HepG2 (cell line): ENCODE results near the gene ZCCHC24. TPM values are rescaled to one million over a fixed set of nuclear protein-coding genes. Genes with fewer than 3 reads are reported as not detected.

Experiments used
- FOXJ3 ChIP-seq: sonication (generic); formaldehyde crosslinking; IDR thresholded peaks from 2 replicates; pipeline ENCODE4 v1.4.0; 2020; ENCODE audit warnings: missing genetic modification reagents, mild to moderate bottlenecking, borderline replicate concordance
- GRHL1 ChIP-seq: sonication (generic); formaldehyde crosslinking; conservative IDR thresholded peaks from 2 replicates; pipeline ENCODE4 v1.8.0; 2022; ENCODE audit warnings: missing genetic modification reagents
- HIC2 ChIP-seq: sonication (generic); formaldehyde crosslinking; IDR thresholded peaks from 2 replicates; pipeline ENCODE4 v1.9.0; 2022; ENCODE audit warnings: low read depth, missing genetic modification reagents
- PAWR ChIP-seq: sonication (generic); formaldehyde crosslinking; IDR thresholded peaks from 2 replicates; pipeline ENCODE4 v1.4.0; 2020; ENCODE audit warnings: missing genetic modification reagents, mild to moderate bottlenecking, borderline replicate concordance
- SPEN ChIP-seq: sonication (generic); formaldehyde crosslinking; IDR thresholded peaks from 2 replicates; pipeline ENCODE4 v1.5.1; 2020; ENCODE audit warnings: low read depth, mild to moderate bottlenecking, missing genetic modification reagents
- TEAD3 ChIP-seq: optimal IDR thresholded peaks from 2 replicates; pipeline ENCODE3; 2016; ENCODE audit warnings: borderline replicate concordance
- TOE1 ChIP-seq: sonication (generic); formaldehyde crosslinking; IDR thresholded peaks from 2 replicates; pipeline ENCODE4 v1.4.0; 2020; ENCODE audit warnings: mild to moderate bottlenecking, missing genetic modification reagents
- UBTF ChIP-seq: sonication (generic); formaldehyde crosslinking; IDR thresholded peaks from 2 replicates; pipeline ENCODE4 v1.4.0; 2020; ENCODE audit warnings: mild to moderate bottlenecking, missing genetic modification reagents
- ZIK1 ChIP-seq: sonication (generic); formaldehyde crosslinking; IDR thresholded peaks from 2 replicates; pipeline ENCODE4 v1.5.0; 2020; ENCODE audit warnings: mild to moderate bottlenecking, low read depth, missing genetic modification reagents, borderline replicate concordance
- ZNF232 ChIP-seq: sonication (generic); formaldehyde crosslinking; IDR thresholded peaks from 2 replicates; pipeline ENCODE4 v1.4.0; 2020; ENCODE audit warnings: missing genetic modification reagents, borderline replicate concordance
- ZNF329 ChIP-seq: sonication (generic); formaldehyde crosslinking; IDR thresholded peaks from 2 replicates; pipeline ENCODE4 v1.9.0; 2021; ENCODE audit warnings: low read depth, mild to moderate bottlenecking, missing genetic modification reagents
- ZNF775 ChIP-seq: sonication (generic); formaldehyde crosslinking; IDR thresholded peaks from 2 replicates; pipeline ENCODE4 v1.4.0; 2020; ENCODE audit warnings: missing genetic modification reagents, mild to moderate bottlenecking, moderate library complexity, borderline replicate concordance
- polyA plus RNA-seq, 8 experiments: library from polyadenylated mRNA; depleted of rRNA in 3 of 8; stranded (reverse) in 7 of 8; unstranded in 1 of 8; fragments of >200 nt; fragmentation: Illumina TruSeq in 4 of 8; extraction: Trizol in 4 of 8; gene quantifications; 2 replicates each; pipeline versions ENCODE4 v1.2.1 to v1.2.3, GENCODE V29; 2011 to 2016; ENCODE audit warnings: low read depth in 4 of 8, missing spikeins in 1 of 8, mixed read lengths in 1 of 8; ENCODE audit not compliant: insufficient read depth in 1 of 8
- total RNA-seq, 5 experiments: library from RNA; depleted of rRNA; stranded (reverse); fragments of >200 nt; fragmentation: Illumina TruSeq; extraction: Trizol; gene quantifications; 2 replicates each; pipeline ENCODE4 v1.2.3, GENCODE V29; 2016; ENCODE audit warnings: low read depth in 1 of 5
- TF ChIP-seq, protein P1 (sequence below): sonication (generic); formaldehyde crosslinking; IDR thresholded peaks from 2 replicates; pipeline ENCODE4 v1.4.0; 2020; ENCODE audit warnings: mild to moderate bottlenecking, low read depth, missing genetic modification reagents
- TF ChIP-seq, protein P2 (sequence below): sonication (generic); formaldehyde crosslinking; conservative IDR thresholded peaks from 2 replicates; pipeline ENCODE4 v1.5.0; 2020; ENCODE audit warnings: missing genetic modification reagents
- TF ChIP-seq, protein P3 (sequence below): sonication (generic); formaldehyde crosslinking; IDR thresholded peaks from 2 replicates; pipeline ENCODE4 v1.5.0; 2020; ENCODE audit warnings: missing genetic modification reagents
- TF ChIP-seq, protein P4 (sequence below): sonication (generic); formaldehyde crosslinking; IDR thresholded peaks from 2 replicates; pipeline ENCODE4 v1.4.0; 2020; ENCODE audit warnings: missing genetic modification reagents, borderline replicate concordance

The ZCCHC24 gene
- total and polyA plus RNA-seq, 2 of the 13 experiments (the other 11 are each of a cell fraction or from before 2014, with no cell fraction given): 3.1 to 7.9 TPM

GRCh38 chr10:79358811-79359210, 86.6 kb downstream of the ZCCHC24 start (continued):
- TF ChIP-seq GRHL1 (CRISPR knock-in tag) (no peak), FOXJ3 (CRISPR knock-in tag) (peak; percentile 68; the same call in 1 of the 2 replicates), ZIK1 (CRISPR knock-in tag) (no peak), ZNF329 (CRISPR knock-in tag) (no peak), PAWR (CRISPR knock-in tag) (no peak), ZNF775 (no peak), ZNF232 (CRISPR knock-in tag) (no peak), TOE1 (CRISPR knock-in tag) (no peak), HIC2 (CRISPR knock-in tag) (no peak), TEAD3 (CRISPR knock-in tag) (peak; percentile 82), SPEN (CRISPR knock-in tag) (no peak), UBTF (no peak)
- TF ChIP-seq, protein P1, sequence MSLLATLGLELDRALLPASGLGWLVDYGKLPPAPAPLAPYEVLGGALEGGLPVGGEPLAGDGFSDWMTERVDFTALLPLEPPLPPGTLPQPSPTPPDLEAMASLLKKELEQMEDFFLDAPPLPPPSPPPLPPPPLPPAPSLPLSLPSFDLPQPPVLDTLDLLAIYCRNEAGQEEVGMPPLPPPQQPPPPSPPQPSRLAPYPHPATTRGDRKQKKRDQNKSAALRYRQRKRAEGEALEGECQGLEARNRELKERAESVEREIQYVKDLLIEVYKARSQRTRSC: no peak
- TF ChIP-seq, protein P2, sequence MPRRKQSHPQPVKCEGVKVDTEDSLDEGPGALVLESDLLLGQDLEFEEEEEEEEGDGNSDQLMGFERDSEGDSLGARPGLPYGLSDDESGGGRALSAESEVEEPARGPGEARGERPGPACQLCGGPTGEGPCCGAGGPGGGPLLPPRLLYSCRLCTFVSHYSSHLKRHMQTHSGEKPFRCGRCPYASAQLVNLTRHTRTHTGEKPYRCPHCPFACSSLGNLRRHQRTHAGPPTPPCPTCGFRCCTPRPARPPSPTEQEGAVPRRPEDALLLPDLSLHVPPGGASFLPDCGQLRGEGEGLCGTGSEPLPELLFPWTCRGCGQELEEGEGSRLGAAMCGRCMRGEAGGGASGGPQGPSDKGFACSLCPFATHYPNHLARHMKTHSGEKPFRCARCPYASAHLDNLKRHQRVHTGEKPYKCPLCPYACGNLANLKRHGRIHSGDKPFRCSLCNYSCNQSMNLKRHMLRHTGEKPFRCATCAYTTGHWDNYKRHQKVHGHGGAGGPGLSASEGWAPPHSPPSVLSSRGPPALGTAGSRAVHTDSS (CRISPR knock-in tag): no peak
- TF ChIP-seq, protein P3, sequence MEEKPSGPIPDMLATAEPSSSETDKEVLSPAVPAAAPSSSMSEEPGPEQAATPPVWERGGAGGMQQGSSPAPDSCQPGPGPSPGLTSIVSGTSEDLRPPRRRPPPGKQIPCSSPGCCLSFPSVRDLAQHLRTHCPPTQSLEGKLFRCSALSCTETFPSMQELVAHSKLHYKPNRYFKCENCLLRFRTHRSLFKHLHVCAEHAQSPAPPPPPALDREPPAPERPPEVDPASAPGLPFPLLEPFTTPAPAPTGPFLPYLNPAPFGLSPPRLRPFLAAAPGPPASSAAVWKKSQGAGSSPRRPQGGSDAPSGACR: no peak
- TF ChIP-seq, protein P4, sequence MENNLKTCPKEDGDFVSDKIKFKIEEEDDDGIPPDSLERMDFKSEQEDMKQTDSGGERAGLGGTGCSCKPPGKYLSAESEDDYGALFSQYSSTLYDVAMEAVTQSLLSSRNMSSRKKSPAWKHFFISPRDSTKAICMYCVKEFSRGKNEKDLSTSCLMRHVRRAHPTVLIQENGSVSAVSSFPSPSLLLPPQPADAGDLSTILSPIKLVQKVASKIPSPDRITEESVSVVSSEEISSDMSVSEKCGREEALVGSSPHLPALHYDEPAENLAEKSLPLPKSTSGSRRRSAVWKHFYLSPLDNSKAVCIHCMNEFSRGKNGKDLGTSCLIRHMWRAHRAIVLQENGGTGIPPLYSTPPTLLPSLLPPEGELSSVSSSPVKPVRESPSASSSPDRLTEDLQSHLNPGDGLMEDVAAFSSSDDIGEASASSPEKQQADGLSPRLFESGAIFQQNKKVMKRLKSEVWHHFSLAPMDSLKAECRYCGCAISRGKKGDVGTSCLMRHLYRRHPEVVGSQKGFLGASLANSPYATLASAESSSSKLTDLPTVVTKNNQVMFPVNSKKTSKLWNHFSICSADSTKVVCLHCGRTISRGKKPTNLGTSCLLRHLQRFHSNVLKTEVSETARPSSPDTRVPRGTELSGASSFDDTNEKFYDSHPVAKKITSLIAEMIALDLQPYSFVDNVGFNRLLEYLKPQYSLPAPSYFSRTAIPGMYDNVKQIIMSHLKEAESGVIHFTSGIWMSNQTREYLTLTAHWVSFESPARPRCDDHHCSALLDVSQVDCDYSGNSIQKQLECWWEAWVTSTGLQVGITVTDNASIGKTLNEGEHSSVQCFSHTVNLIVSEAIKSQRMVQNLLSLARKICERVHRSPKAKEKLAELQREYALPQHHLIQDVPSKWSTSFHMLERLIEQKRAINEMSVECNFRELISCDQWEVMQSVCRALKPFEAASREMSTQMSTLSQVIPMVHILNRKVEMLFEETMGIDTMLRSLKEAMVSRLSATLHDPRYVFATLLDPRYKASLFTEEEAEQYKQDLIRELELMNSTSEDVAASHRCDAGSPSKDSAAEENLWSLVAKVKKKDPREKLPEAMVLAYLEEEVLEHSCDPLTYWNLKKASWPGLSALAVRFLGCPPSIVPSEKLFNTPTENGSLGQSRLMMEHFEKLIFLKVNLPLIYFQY (CRISPR knock-in tag): peak; percentile 91; the same call in 1 of the 2 replicates
